ENCODE measurements around the gene CFAP61. TPM values are rescaled to one million over a fixed set of nuclear protein-coding genes. Genes with fewer than 3 reads are reported as not detected.

CFAP61 gene
- total RNA-seq, 1 donor from 2014 or later: 0.40 TPM

DNA sequence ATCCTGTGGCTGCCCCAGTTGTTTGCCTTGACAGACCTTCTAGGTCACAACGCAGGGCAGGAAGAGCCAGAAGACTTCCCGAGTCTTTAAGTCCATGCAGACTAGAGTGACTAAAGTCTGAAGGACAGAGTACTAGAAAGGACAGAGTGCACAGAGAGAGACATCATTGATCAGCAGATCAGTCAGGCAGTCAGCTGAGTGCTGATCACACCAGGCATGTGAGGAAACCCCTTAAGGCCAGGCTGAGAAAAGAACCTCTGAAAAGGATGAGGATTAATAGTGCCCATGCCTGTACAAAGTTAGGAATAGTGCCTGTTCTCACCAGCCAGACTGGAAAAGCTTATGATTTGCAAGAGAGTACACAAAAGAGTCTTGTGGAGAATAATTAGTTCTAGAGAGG lies 91.3 kb downstream of the CFAP61 start:
- intact Hi-C loops (cut with DNase I): no loop called here
- ATAC-seq (no peak), DNase-seq (ENCODE audit: low spot score) (no peak)

DNA sequence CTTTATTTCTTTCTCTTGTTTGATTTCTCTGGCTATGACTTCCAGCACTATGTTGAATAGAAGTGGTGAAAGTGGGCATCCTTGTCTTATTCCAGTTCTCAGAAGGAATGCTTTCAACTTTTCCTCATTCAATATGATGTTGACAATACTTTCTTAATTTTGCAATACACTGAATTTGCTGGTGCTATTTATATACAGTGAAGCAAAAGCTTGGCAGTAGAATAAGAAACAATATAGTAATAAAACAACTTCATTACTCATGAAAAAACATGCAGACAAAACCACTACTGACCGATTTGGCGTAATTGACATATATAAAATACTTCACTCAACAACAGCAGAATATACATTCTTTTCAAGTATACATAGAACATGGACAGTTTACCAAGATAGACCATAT lies 96.4 kb downstream of the CFAP61 start:
- DNase-seq (ENCODE audit: low spot score): no peak
- no peak for ATAC-seq
- intact Hi-C loops (cut with DNase I): no loop called here

DNA sequence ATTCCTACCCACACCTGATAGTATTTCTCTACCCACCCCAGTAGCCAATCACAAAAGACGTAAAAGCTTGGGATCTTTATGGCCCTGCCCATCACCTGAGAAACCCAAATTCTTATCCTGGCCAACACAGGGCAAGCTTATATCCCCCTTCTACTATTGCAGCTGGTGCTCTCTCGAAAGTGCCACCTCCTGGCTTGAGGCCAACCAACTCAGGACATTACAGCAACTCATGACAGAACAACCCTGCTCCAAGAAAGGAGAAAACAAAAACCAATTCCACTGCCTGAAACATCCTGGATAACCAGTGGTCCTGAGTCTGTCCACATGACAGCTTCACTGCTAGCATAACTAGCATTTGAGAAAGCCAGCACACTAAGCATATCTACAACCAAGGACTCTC lies 97.9 kb downstream of the CFAP61 start:
- ATAC-seq (no peak), DNase-seq (ENCODE audit: low spot score) (no peak)
- intact Hi-C loops (cut with DNase I): no loop called here

DNA sequence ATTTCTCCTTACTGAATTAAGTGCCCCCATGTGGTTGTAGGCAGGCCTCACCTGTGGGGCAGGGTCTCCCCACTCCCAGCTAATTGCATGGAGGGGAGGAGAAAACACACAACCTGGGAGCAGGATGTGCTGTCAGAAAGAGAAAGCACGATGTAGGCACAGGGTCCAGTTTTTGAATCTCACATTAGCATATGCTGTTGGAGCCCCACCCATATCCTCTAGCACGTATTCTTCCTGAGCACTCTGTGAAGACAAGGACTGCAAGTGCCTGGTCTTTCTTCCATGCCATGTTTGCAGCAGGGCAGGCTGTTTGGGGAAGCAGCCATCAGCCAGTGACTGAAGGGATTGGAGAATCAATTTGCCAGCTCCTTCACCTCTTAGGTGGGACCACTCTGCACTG lies 108.2 kb downstream of the CFAP61 start:
- intact Hi-C loops (cut with DNase I): no loop called here
- ATAC-seq (no peak), DNase-seq (ENCODE audit: low spot score) (no peak)

DNA sequence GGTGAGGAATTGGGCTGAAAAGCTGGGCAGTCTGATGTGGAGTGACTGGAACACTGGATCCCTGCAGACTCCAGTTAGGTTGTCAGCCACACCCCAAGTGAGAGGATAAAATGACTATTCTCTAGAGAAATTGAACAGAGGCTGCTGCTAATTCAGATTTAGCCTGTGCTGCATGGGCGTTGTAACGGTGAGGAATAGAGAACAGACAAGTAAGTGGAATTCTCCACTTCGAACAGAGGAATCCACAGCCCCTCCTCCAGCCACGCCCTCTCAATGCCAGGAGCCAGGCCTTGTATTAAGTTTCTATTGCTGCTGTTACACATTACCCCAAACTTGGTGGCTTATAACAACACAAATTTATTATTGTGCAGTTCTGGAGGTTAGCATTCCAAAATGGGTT lies 109.3 kb downstream of the CFAP61 start:
- DNase-seq (ENCODE audit: low spot score) (no peak), ATAC-seq (no peak)
- intact Hi-C loops (cut with DNase I): no loop called here

DNA sequence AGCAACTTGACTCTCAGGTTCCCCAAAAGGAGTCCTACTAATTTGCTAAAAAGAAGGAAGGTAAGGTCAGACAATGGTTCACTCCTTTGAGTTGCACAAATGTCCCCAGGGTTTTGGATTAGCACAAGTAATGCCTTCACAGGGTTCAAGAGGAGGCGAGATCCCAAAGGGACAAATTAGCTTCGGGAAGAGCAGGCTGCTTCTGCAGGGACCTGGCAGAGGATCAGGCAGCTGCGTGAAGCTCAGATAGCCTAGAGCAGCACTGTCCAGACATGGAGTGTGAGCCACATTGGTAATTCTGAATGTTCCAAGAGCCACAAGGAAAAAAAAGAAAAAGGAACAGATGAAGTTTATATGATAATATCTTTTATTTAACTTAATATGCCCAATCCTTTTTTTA lies 115.4 kb downstream of the CFAP61 start:
- ATAC-seq: no peak
- intact Hi-C loops (cut with DNase I): no loop called here
- DNase-seq (ENCODE audit: low spot score): no peak

DNA sequence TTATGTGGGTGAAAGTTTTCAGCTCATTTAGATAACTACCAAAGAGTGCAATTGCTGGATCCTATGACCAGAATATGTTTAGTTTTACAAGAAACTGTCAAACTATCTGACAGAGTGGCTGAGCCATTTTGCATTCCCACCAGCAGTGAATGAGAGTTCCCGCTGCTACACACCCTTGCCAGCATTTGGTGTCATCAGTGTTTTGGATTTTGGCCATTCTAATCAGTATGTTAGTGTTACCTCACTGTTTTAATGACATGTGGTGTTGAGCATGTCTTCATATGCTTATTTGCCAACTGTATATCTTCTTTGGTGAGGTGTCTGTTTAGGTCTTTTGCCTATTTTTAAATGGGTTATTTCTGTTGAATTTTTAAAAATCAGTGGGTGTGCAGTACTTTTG lies 120.9 kb downstream of the CFAP61 start:
- no peak for ATAC-seq
- intact Hi-C loops (cut with DNase I): no loop called here
- no peak for DNase-seq (ENCODE audit: low spot score)

DNA sequence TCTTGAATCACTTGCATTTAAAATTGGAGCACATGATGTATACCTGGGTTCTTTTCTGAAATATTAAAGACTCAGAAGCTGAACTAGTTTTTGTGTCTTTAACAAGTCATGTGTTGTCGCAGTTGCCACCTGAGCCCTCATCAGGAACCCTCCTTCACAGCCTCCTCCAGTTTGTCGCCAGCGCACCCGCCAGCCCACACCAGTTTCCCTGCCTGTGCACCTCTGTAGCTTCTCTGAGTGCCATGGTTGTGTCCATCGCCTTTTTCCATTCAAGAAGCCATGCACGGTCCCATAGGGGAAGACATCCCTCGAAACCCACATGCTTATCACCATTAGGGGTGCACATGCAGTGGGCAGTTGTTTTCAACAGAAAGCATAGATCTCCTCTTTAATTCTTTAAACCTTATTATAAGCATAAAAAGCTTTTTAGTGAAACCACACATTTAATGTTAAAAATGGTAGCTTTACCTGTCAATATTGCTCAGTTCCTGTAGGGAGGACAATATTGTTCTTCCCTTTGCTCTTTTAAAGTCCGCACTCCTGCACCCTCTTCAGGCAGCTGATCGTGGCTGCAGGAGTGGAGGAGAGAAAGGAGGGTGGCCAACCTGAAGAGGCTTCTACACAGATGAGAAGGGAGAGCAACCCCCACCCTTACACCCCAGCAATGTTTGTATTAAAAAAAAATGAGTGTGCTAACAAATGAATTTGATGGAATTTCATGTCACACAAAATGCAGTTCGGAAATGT lies 121.9 kb downstream of the CFAP61 start:
- intact Hi-C loops (cut with DNase I): no loop called here
- ATAC-seq (no peak), DNase-seq (ENCODE audit: low spot score) (no peak)

DNA sequence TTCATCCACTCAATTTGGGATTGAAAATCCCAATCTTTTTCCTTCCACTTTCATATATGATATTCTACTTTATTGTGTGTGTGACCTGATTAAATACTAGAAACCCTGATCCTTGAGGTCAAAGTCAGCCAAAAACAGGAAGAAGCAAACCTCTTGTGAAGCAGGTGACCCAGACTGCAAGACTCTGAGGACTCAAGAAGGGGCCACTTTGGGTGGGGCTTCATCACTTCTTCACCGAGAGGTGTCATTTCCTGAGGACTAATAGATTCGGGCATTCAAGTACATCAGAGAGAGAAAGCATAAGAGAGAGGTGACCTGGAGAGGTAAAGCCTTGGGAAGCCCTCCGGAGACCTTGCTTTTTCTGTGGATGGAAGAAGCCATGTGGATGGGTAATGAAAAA lies 129.0 kb downstream of the CFAP61 start:
- intact Hi-C loops (cut with DNase I): no loop called here
- no peak for ATAC-seq
- DNase-seq (ENCODE audit: low spot score): no peak

DNA sequence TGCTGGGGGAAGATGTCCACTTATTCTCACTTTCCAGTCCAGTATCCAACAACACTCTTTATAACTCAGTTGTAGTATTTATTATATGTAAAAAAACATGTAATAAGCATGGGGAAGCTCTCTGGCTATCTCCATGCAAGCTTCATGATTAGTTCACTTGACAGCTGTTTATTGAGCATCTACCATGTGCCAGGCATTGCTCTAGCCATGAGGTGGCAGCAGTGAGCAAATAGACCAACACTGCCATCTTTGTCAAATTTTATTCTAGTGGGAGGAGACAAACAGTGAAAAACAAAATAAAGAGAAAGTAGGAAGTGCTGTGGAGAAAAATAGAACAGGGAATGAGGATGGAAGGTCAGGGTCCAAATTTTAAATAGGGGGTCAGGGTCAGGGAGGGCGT lies 131.8 kb downstream of the CFAP61 start:
- intact Hi-C loops (cut with DNase I): no loop called here
- DNase-seq (ENCODE audit: low spot score) (no peak), ATAC-seq (no peak)

DNA sequence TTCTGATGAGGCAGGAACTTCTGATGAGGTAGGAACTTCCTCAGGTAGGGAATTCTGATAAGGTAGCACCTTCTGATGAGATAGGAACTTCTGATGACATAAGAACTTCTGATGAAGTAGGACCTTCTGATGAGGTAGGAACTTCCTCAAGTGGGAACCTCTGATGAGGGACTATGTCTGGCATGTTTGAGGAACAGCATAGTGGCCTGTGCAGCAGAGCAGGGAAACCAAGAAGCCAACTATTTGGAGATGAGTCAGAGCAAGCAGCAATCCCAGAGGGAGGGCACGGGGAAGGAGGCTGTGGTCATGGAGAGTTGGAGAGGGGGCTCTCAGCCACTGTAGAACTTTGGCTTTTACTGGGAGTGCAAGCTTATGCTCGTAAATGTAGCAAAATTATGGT lies 132.4 kb downstream of the CFAP61 start:
- intact Hi-C loops (cut with DNase I): no loop called here
- DNase-seq (ENCODE audit: low spot score) (no peak), ATAC-seq (no peak)

DNA sequence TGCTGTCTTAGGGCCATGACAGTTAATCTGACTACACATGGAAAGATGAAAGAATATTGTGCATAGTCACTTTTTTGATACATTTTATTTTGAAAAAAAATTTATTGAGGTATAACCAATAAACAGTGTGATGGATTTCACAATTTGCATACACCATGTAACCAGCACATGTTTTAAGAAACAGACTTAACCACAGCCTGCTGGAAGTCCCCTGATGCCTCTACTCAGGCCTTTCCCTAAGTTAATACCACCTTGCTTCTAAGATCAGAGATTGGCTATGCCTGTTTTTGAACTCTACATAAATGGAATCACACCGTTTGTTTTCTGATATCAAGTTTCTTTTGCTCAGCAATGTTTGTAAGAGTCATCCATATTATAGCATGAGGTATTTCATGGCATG lies 136.3 kb downstream of the CFAP61 start:
- ATAC-seq (no peak), DNase-seq (ENCODE audit: low spot score) (no peak)
- intact Hi-C loops (cut with DNase I): no loop called here

DNA sequence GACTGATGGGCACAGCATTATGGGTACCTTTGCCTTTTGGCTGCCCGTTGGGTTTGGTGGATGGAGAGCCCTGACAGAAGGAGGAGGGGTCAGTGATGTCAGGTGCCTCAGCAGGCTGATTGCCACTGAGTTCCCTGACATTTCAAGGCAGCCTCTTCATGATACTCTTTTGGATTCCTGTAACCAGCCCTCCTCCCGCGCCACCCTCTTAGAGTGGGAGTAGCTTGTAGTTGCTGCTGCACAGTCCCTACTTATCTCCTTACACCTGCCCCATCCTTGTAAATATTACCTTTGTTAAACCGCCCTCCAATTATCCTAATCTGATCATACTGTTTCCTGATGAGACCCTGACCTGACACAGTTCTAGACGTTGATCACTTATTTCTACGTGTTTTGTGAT lies 140.0 kb downstream of the CFAP61 start:
- ATAC-seq (no peak), DNase-seq (ENCODE audit: low spot score) (no peak)
- intact Hi-C loops (cut with DNase I): loop anchor here (10.0 kb wide), 1 partner anchor 542 kb away; no protein-coding TSS in a partner anchor

DNA sequence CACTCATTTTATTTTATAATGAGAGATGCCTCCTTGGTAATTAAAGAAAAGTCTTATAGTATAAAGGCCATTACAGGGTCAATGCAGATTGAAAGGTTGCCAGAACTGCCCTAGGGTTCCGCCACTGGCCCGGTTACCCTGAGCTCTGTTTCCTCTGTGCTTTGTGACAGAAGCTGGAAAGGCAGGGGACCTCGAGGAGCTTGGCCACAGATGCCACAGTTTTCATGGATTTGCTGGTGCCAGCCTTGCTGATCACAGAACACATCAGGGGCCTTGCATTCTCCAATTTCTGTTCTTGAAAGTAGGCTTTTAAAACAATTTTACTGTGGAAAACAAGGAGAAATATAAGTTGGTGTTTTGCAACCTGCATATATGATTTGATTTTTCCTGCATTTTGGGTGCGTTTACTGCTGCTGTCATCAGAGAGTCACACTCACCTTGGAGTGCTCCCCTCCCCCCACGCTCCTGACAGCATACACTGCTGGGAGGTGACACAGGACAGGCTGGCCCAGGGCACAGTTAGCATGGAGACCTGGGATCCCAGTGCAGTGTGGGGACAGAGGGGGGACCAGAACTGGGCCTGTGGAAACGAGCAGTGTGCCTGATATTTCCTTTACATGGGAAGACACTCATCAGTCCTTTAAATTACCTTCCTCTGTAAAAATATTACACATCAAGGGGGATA lies 142.8 kb downstream of the CFAP61 start:
- no peak for ATAC-seq

DNA sequence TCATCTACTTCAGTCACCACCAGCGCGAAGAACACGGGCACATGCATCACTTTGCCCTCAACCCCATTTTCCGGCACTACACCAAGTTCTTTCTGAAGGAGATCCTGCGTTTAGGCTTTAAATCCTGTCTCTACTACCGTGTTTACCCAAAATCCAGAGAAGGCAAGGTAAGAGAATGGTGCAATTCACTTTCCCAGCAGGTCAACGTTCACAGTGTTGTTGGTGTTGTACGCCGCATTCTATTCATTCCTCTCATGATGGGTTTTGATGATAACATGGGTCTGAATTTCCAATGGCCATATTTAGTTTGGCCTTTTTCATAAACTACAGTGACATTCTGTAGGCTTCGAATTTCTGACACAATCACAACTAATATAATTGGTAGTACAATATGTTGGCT lies 144.3 kb downstream of the CFAP61 start:
- DNase-seq (ENCODE audit: low spot score): no peak
- intact Hi-C loops (cut with DNase I): loop anchor here (10.0 kb wide), 1 partner anchor 538 kb away; no protein-coding TSS in a partner anchor

More for the DNA sequence above, 142.8 kb downstream of the CFAP61 start:
- no peak for DNase-seq (ENCODE audit: low spot score)
- intact Hi-C loops (cut with DNase I): loop anchor here (10.0 kb wide), 1 partner anchor 540 kb away; no protein-coding TSS in a partner anchor

DNA sequence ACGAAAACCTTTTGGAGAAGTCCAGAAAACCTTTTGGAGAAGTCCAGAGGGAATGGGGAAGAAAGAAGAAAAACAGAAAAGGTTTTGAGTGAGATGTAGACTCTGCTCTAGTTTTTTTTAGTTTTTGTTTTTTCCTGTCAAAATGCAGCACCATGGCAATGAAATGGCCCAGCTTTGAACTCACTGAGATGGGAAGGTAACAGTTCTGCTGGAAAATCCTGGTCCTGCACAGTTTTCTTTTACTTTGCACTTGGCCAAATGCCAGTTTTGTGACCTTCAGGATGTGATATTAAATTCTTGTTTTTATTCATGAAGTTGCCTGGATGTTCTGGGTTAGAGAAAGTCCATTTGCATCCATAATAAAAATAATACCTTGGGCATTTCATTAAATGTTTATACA lies 145.7 kb downstream of the CFAP61 start:
- DNase-seq (ENCODE audit: low spot score) (no peak), ATAC-seq (no peak)
- intact Hi-C loops (cut with DNase I): loop anchor here (10.0 kb wide), 1 partner anchor 537 kb away; no protein-coding TSS in a partner anchor

More for the DNA sequence above, 144.3 kb downstream of the CFAP61 start:
- no peak for ATAC-seq

DNA sequence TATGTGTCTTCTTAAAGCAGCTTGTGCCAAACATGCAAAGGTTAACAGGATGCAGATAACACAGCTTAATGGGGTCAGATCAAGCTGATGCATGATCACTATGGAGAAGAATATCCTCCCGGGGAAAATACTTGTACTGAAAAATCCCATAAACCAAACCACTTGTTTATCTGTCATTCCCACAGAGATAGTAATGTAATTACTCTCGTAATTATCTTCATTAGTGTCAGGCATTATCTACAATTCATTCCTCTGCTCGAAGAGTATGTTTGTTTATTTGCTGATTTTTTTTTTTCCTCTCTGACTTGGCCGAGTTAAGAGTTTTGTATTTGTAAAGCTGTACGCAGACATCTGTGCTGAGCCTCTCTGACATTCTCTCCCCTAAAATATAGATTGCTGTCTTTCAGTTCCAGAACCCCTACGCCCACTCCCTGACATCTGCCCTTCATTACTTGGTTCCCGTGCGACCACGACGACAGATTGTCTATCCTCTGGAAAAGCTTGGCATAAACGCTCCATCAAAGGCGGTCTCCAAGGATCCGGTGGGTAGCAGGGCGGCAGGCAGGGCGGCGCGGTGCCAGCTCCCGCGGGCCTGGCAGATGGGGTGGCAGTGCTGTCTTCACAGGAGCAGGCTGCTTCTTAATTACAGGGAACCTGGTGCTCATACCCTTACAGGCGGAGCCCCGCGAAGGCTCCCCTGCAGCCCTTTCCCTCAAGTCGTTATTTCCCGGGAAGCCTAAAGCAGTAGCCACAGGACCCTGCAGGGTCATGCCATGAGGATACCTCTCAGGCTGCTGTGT lies 147.2 kb downstream of the CFAP61 start:
- no peak for ATAC-seq
- DNase-seq (ENCODE audit: low spot score): no peak
- intact Hi-C loops (cut with DNase I): loop anchor here (10.0 kb wide), 1 partner anchor 535 kb away; no protein-coding TSS in a partner anchor

DNA sequence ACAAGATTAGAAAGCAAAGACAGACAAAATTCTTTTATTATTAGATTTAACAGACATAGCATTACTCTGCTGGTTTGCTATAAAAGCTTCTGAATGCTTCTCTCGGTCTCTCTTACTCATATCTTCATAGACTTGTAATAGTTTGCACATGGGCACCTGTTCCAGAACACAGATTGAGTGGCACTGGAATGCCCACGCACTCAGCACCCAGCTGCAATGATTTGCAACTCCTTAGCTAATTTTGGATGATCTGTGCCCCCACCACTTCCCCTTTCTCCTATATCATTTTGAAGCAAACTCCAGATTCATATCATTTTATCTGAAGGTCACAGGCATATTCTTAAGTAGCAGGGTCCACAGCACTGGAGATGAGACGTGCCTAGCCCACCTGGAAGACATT lies 148.8 kb downstream of the CFAP61 start:
- intact Hi-C loops (cut with DNase I): no loop called here
- no peak for DNase-seq (ENCODE audit: low spot score)
- no peak for ATAC-seq

DNA sequence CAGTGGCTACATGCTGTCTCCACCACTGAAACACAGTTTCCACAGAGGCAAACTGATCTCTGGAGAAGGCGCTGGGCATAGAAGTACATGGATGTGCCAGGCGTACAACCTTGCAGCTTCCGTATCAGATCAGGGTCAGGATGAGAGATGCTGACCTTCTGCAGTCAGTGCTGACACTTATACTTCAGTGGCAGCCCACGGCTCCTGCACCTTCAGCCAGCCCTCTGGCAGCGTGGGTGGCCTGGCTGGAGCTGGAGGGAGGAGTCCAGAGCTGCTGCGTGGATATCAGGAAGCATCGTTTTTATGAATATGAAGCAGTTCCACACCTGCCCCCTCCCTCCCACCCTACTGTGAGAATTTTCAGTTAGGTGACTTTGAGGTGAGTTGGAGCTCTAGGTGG lies 149.3 kb downstream of the CFAP61 start:
- intact Hi-C loops (cut with DNase I): no loop called here
- no peak for DNase-seq (ENCODE audit: low spot score)
- ATAC-seq: no peak

DNA sequence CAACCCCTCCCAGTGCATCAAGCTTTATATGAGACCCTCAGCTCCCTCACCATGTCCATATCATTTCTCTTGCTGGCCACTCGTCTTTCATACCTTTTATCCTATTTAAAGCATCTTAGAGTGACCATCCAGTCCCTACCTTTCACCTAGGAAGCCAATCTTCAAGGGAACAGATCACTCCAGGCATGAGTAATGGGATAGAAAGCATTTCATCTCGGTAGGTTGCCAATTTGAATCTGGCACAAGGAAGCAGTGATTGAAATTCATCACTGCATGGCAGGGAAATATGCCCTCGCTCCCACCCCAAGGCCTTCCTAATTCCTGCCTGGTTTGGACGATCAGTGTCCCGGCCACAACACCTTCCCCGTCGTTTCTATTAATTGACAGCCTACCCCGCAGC lies 150.4 kb downstream of the CFAP61 start:
- intact Hi-C loops (cut with DNase I): no loop called here
- no peak for DNase-seq (ENCODE audit: low spot score)
- no peak for ATAC-seq
